Nephron progenitor cell (in vitro differentiated cells): Measurements from ENCODE around the gene POU4F3.
"Not testable (repeated sequence)": the region's sequence is repeated elsewhere in the genome, so short reads cannot be mapped to it uniquely, and the experiment has no call there.

ENCODE experiments used
- DNase-seq: peaks from one replicate; pipeline ENCODE4 v3.0.0; 2021
- H3K27ac Mint-ChIP-seq: 2 replicates; pipeline ENCODE4 v1.8.0; 2021; ENCODE audit warnings: mild to moderate bottlenecking, moderate library complexity, mixed read lengths
- H3K27me3 Mint-ChIP-seq: 2 replicates; pipeline ENCODE4 v1.8.0; 2021; ENCODE audit warnings: mild to moderate bottlenecking, low read depth, mixed read lengths; ENCODE audit not compliant: poor library complexity
- H3K36me3 Mint-ChIP-seq: 2 replicates; pipeline ENCODE4 v1.8.0; 2021; ENCODE audit warnings: low read depth, mixed read lengths
- H3K4me1 Mint-ChIP-seq: 2 replicates; pipeline ENCODE4 v1.8.0; 2021; ENCODE audit warnings: mixed read lengths
- H3K4me3 Mint-ChIP-seq: 2 replicates; pipeline ENCODE4 v1.8.0; 2021; ENCODE audit warnings: mild to moderate bottlenecking, moderate library complexity, mixed read lengths
- H3K9me3 Mint-ChIP-seq: 2 replicates; pipeline ENCODE4 v1.8.0; 2021; ENCODE audit warnings: mild to moderate bottlenecking, moderate library complexity, mixed read lengths
- CTCF ChIP-seq: fragments of 200-600 bp; sonication (generic); IDR thresholded peaks from 2 replicates; pipeline ENCODE4 v1.5.0; 2021; ENCODE audit warnings: antibody characterized with exemption

POU4F3 gene

GRCh38 chr5:146338774-146339714 is at the start of gene POU4F3:
Gene POU4F3, plus strand, starts transcription at chr5:146338839. Its CDS starts 274 bp downstream, at chr5:146339113.
- peaks cover 38% of the 10 kb centered on the region for H3K4me1 Mint-ChIP-seq
- peaks cover 100% of the 10 kb centered on the region for H3K27me3 Mint-ChIP-seq
- H3K36me3 Mint-ChIP-seq, result no peaks in the 10 kb centered on the region
- peak within 1 kb of the TSS; percentile 78 for H3K4me3 Mint-ChIP-seq
- no peak for TF ChIP-seq CTCF
- H3K27ac Mint-ChIP-seq, result no peak within 1 kb of the TSS
- DNase-seq, result peak; percentile 58
- H3K9me3 Mint-ChIP-seq, result peaks cover 4% of the 10 kb centered on the region

GRCh38 chr5:146290318-146290717 is 48.3 kb upstream of the POU4F3 start:
- H3K9me3 Mint-ChIP-seq, result no peaks in the 10 kb centered on the region

GRCh38 chr5:146291421-146292074 is 47.1 kb upstream of the POU4F3 start:
- Mint-ChIP-seq H3K4me1 (peaks cover 26% of the 10 kb centered on the region), H3K27ac (no peak overlapping the region), H3K4me3 (no peak overlapping the region), H3K9me3 (no peaks in the 10 kb centered on the region), H3K36me3 (no peaks in the 10 kb centered on the region), H3K27me3 (no peaks in the 10 kb centered on the region)
- DNase-seq, result peak; percentile 14
- peak; percentile 71 for TF ChIP-seq CTCF

More at GRCh38 chr5:146290318-146290717, 48.3 kb upstream of the POU4F3 start:
- no peak overlapping the region for H3K4me3 Mint-ChIP-seq
- H3K27me3 Mint-ChIP-seq, result no peaks in the 10 kb centered on the region
- peaks cover 26% of the 10 kb centered on the region for H3K4me1 Mint-ChIP-seq
- no peak for TF ChIP-seq CTCF
- H3K36me3 Mint-ChIP-seq, result peaks cover under 1% of the 10 kb centered on the region
- no peak for DNase-seq
- peak overlapping the region; percentile 30 for H3K27ac Mint-ChIP-seq

- TF ChIP-seq CTCF, result no peak
- H3K9me3 Mint-ChIP-seq, result no peaks in the 10 kb centered on the region
- H3K36me3 Mint-ChIP-seq, result no peaks in the 10 kb centered on the region
- peaks cover 14% of the 10 kb centered on the region for H3K27me3 Mint-ChIP-seq
- H3K27ac Mint-ChIP-seq, result no peak overlapping the region
- H3K4me3 Mint-ChIP-seq, result no peak overlapping the region
- peaks cover 5% of the 10 kb centered on the region for H3K4me1 Mint-ChIP-seq
- no peak for DNase-seq
Observed at GRCh38 chr5:146296245-146296644, 42.4 kb upstream of the POU4F3 start.

- Mint-ChIP-seq H3K4me1 (peaks cover 10% of the 10 kb centered on the region), H3K27me3 (peaks cover 19% of the 10 kb centered on the region)
- H3K36me3 Mint-ChIP-seq, H3K9me3 Mint-ChIP-seq, H3K4me3 Mint-ChIP-seq, H3K27ac Mint-ChIP-seq, DNase-seq: not testable (repeated sequence)
Observed at GRCh38 chr5:146298920-146299319, 39.7 kb upstream of the POU4F3 start.

GRCh38 chr5:146301626-146302025 is 37.0 kb upstream of the POU4F3 start:
- H3K4me3 Mint-ChIP-seq, result no peak overlapping the region
- H3K4me1 Mint-ChIP-seq, result peaks cover 10% of the 10 kb centered on the region
- no peak for DNase-seq
- H3K9me3 Mint-ChIP-seq, result no peaks in the 10 kb centered on the region
- no peaks in the 10 kb centered on the region for H3K36me3 Mint-ChIP-seq
- H3K27me3 Mint-ChIP-seq, result peaks cover 19% of the 10 kb centered on the region
- no peak overlapping the region for H3K27ac Mint-ChIP-seq
- TF ChIP-seq CTCF, result no peak
